ENCODE data around the gene ACVR1. TPM values are rescaled to one million over a fixed set of nuclear protein-coding genes. Genes with fewer than 3 reads are reported as not detected.

Gene ACVR1
- total and polyA plus RNA-seq, 9 of the 15 experiments (the other 6 are each of a cell fraction or from before 2014, with no cell fraction given), result 3.8 to 14.3 (median 6.9) TPM

DNA sequence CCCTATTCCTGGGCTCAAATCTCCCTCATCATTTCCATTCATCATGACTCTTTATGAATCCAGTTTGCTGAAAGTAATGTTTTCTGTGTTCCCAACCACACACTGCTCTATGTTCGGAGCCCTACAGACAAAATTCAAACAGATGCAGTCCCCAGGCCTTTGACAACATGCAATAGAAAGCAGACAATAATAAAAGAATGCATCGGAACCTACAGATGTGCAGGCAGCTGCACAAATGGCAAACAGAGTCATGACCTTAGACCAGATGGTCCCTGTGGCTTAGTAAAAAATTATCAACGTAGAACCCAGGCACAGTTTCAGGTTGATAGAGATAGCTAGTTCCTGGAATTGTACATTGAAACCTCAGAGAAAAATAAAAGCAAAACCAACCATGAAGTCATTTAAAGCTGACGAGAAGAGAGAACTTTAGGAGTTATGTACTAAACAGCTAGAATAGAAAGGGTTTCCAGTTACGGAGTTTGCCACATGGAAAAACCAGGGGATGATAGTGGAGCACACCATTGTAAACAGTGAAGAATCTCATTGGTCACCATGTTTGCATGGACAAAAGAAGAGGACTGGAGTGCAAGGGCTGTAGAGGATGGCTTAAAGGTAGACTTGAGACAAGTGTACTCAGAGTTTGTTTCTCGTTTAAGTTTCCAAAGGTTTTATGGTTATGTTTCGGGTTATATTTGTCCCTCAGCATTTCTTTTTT is 23.2 kb upstream of the ACVR1 start (continued):
- TF ChIP-seq, protein P1, sequence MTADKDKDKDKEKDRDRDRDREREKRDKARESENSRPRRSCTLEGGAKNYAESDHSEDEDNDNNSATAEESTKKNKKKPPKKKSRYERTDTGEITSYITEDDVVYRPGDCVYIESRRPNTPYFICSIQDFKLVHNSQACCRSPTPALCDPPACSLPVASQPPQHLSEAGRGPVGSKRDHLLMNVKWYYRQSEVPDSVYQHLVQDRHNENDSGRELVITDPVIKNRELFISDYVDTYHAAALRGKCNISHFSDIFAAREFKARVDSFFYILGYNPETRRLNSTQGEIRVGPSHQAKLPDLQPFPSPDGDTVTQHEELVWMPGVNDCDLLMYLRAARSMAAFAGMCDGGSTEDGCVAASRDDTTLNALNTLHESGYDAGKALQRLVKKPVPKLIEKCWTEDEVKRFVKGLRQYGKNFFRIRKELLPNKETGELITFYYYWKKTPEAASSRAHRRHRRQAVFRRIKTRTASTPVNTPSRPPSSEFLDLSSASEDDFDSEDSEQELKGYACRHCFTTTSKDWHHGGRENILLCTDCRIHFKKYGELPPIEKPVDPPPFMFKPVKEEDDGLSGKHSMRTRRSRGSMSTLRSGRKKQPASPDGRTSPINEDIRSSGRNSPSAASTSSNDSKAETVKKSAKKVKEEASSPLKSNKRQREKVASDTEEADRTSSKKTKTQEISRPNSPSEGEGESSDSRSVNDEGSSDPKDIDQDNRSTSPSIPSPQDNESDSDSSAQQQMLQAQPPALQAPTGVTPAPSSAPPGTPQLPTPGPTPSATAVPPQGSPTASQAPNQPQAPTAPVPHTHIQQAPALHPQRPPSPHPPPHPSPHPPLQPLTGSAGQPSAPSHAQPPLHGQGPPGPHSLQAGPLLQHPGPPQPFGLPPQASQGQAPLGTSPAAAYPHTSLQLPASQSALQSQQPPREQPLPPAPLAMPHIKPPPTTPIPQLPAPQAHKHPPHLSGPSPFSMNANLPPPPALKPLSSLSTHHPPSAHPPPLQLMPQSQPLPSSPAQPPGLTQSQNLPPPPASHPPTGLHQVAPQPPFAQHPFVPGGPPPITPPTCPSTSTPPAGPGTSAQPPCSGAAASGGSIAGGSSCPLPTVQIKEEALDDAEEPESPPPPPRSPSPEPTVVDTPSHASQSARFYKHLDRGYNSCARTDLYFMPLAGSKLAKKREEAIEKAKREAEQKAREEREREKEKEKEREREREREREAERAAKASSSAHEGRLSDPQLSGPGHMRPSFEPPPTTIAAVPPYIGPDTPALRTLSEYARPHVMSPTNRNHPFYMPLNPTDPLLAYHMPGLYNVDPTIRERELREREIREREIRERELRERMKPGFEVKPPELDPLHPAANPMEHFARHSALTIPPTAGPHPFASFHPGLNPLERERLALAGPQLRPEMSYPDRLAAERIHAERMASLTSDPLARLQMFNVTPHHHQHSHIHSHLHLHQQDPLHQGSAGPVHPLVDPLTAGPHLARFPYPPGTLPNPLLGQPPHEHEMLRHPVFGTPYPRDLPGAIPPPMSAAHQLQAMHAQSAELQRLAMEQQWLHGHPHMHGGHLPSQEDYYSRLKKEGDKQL (CRISPR knock-in tag; IDR thresholded peaks at IDR 0.05; ENCODE audit: borderline replicate concordance), result no peak
- no peak for TF ChIP-seq EGR1 (conservative IDR thresholded peaks at IDR 0.05)
- TF ChIP-seq, protein P2, sequence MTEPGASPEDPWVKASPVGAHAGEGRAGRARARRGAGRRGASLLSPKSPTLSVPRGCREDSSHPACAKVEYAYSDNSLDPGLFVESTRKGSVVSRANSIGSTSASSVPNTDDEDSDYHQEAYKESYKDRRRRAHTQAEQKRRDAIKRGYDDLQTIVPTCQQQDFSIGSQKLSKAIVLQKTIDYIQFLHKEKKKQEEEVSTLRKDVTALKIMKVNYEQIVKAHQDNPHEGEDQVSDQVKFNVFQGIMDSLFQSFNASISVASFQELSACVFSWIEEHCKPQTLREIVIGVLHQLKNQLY (CRISPR knock-in tag; conservative IDR thresholded peaks at IDR 0.05), result no peak
- TF ChIP-seq, protein P3, sequence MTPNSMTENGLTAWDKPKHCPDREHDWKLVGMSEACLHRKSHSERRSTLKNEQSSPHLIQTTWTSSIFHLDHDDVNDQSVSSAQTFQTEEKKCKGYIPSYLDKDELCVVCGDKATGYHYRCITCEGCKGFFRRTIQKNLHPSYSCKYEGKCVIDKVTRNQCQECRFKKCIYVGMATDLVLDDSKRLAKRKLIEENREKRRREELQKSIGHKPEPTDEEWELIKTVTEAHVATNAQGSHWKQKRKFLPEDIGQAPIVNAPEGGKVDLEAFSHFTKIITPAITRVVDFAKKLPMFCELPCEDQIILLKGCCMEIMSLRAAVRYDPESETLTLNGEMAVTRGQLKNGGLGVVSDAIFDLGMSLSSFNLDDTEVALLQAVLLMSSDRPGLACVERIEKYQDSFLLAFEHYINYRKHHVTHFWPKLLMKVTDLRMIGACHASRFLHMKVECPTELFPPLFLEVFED (CRISPR knock-in tag; conservative IDR thresholded peaks at IDR 0.05), result no peak
- no peak for TF ChIP-seq ARHGAP35 (IDR thresholded peaks at IDR 0.05; ENCODE audit: partially characterized antibody)
- TF ChIP-seq NCOR1 (IDR thresholded peaks at IDR 0.05), result peak; percentile 95
- TF ChIP-seq U2AF1 (optimal IDR thresholded peaks at IDR 0.05; ENCODE audit: low read depth, low read length), result no peak
- no peak for TF ChIP-seq ZNF586 (CRISPR knock-in tag; conservative IDR thresholded peaks at IDR 0.05)
- TF ChIP-seq RAD21 (CRISPR knock-in tag; conservative IDR thresholded peaks at IDR 0.05 in 1 of 2, IDR thresholded peaks at IDR 0.05 in 1 of 2), result 0 out of 4 replicates have a peak, but pooled peaks of 1 of the 2 experiments have one; percentile 22
- TF ChIP-seq FIP1L1 (IDR thresholded peaks at IDR 0.05; ENCODE audit: low read depth, low read length, poor library complexity, severe bottlenecking), result no peak
- TF ChIP-seq ESRRB (CRISPR knock-in tag; IDR thresholded peaks at IDR 0.05; ENCODE audit: borderline replicate concordance), result no peak
- no peak for TF ChIP-seq ZKSCAN1 (IDR thresholded peaks at IDR 0.05; ENCODE audit: low read depth, low read length)
- no peak for TF ChIP-seq FUS (optimal IDR thresholded peaks at IDR 0.05; ENCODE audit: low read depth, low read length)
- no peak for TF ChIP-seq NR3C1 (CRISPR knock-in tag; IDR thresholded peaks at IDR 0.05)
- TF ChIP-seq E2F8 (IDR thresholded peaks at IDR 0.05; ENCODE audit: low read depth, partially characterized antibody), result no peak
- TF ChIP-seq TARDBP (IDR thresholded peaks at IDR 0.05), result no peak

All from K562 (cell line).